ENCODE measurements around the gene ATP2A3.
"Not testable (repeated sequence)": the region's sequence is repeated elsewhere in the genome, so short reads cannot be mapped to it uniquely, and the experiment has no call there.

ATP2A3 gene

DNA sequence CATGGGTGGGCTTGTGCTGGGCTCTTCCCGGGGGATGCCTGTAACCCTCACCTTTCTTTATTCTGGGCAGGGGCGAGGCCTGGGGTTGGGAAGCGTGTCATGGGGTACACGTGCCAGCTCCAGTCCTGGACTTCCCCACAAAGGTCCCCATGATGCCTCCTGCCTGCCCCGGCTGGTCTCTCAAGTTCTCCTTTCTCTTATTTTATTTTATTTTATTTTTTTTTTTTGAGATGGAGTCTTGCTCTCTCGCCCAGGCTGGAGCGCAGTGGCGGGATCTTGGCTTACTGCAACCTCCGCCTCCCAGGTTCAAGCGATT, 8.6 kb downstream of the ATP2A3 start:
- no peak for DNase-seq (ENCODE audit: low read depth in 2 of 2)

DNA sequence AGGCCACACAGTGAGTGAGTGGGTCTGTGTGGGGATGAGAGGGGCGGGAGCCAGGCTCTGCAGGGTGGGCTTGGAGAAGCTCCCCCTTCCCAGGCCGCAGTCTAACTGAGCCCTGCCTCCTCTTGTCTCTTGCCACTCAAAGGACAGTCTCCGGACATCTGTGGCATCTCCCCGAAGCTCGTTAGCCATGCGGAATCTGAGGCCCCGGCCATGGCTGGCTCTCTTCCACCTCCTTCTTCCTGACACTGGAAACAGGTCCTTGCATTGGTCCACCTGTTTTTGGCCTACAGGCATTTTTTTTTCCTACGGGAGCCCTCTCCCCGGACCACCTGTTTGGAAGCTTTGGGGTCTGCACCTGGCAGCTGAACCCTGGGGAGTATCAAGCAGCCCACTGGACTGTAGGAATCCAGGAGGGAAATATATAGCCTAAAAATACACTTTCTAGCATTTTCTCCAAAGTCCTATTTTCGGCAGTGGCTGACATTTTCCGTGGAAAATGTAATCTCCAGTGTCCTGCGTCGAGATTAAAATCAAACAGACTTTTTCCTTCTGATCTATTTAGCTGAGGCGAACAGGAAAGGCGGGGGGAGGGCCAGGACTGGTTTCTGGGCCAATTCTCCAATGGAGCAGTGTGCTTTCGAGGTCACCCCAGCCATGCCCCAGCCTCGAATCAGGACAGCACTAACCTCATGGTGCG, 9.1 kb downstream of the ATP2A3 start:
- no peak for DNase-seq (ENCODE audit: low read depth in 2 of 2)

DNA sequence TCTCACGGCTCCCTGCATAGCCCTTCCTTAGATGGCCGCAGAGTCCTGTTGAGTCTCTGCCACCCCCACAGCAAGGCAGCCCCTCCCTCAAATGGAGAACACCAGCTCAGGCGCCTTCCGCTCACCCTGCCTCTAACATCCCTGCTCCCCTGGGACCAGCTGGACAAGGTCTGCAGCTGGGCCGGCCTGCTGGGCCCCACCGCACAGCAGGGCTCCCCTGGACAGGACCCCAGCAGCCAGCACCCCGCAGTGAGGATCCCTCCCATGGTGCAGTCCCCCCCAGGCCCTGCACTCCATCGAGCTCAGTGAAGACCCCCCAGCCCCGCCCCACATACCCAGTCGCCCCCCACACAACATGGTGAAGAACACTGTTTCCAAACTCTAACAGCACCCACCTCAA, 10.2 kb downstream of the ATP2A3 start:
- no peak for DNase-seq (ENCODE audit: low read depth in 2 of 2)

DNA sequence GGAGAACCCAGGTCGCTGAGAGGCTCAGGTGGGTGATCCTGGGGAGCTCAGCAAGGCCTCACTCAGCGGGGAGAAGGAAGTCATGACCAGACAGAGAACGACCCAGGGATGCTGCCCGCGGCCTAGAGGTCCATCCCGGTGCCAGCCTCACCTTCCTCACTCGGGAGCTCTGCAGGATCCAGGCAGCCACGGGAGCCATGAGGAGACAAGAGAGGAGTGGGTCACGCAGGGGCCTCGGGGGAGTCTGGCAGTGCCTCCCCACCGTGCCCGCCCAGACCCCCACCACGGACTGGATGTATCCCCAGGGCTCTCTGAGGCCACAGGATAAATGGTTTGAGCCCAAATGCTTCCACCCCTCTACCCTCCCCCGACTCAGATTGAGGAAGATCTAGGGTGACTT, 10.7 kb downstream of the ATP2A3 start:
- no peak for DNase-seq (ENCODE audit: low read depth in 2 of 2)

DNA sequence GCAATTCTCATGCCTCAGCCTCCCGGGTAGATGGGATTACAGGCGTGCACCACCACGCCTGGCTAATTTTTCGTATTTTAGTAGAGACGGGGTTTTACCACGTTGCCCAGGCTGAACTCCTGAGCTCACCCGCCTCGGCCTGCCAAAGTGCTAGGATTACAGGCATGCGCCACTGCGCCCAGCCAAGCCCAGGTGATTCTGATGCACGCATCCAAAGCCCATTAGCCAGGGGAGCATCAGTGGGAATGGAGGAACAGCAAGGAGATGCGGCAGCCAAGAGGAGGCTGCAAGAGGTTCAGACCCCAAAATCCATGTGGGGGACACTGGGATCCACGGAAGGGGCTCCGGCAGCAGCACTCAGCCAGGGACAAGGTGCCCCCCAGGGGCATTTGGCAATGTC, 12.1 kb downstream of the ATP2A3 start:
- DNase-seq (ENCODE audit: low read depth in 2 of 2) = no peak

DNA sequence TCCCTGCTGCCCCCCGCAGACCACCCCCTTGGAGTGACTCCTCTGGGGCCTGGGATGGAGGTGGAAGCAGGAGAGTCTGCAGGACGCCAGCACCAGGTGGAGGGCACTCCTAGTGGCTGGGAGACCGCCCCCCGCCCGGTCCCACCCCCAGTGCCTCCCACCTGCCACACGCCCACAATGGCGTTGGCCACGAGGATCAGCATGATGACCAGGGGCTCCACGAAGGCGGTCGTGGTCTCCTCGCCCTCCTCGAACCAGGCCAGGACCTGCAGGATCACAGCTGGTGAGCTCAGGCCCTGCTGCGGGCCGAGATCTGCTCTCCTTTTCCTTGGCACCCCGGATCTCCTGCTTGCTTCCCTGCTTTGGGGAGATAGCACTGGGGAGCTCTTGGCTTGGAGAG, 12.8 kb downstream of the ATP2A3 start:
- no peak for DNase-seq (ENCODE audit: low read depth in 2 of 2)

DNA sequence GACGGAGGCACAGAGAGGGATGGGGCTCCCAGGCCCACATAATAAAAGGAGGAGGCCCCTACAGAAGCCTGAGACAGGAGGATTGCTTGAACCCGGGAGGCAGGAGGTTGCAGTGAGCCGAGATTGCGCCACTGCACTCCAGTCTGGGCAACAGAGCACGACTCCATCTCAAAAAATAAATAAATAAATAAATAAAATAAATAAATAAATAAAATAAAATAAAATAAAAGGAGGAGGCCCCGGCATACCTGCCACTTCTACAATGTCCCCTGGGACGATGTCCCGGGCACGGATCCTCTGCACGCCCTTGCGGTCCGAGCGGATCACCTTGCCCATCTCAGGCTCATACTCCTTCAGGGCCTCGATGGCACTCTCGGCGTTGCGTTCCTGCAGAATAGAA, 13.2 kb downstream of the ATP2A3 start:
- DNase-seq (ENCODE audit: low read depth in 2 of 2) = no peak

DNA sequence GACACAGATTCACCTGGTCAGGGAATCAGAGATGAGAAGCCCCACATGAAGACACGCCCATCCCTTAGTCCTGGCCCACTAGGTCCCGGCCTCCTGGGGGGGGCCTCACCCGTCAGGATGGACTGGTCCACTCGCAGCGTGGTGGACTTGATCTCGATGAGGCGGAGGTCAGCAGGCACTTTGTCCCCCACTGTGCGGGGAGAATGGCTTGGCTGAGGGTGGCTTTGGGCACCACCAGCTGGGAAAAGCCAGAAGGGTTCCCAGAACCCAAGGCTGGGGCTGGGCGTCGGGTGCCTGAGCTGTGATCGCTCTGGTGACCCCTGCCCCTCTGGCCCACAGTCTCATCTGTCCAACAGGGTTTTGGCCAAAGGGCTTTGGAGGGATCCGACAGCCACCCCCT, 13.7 kb downstream of the ATP2A3 start:
- no peak for DNase-seq (ENCODE audit: low read depth in 2 of 2)

DNA sequence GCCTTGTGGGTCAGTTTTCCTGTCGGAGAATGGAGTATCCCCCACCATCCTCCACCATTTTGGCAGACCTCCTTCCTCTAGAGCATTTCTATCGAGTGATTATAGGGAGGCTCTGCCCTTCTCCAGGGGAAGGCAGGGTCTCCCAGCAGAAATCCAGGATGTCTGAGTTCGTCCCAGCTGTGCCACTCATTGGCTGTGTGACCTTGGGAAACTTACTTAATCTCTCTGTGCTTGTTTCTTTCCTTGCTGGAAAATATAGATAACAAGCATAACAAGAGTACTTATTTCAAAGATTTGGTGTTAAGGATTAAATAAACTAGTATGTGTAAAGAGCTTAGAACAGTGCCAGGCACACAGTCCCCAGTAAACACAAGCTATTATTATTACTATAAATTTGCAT, 14.8 kb downstream of the ATP2A3 start:
- DNase-seq (ENCODE audit: low read depth in 2 of 2) = no peak

DNA sequence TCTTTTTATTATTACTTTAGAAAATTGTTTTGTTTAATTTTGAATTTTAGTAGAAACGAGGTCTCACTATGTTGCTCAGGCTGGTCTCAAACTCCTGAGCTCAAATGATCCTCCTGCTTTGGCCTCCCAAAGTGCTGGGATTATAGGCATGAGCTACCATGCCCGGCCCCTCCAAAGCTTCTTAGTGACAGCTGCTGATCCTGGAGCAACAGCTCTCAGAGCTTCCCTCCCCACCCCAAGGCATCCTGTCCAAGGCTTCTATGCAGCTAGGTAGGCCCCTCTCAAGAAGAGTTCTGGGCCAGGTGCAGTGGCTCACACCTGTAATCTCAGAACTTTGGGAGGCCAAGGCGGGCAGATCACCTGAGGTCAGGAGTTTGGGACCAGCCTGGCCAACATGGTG, 15.7 kb downstream of the ATP2A3 start:
- not testable (repeated sequence) for DNase-seq (ENCODE audit: low read depth in 2 of 2)

DNA sequence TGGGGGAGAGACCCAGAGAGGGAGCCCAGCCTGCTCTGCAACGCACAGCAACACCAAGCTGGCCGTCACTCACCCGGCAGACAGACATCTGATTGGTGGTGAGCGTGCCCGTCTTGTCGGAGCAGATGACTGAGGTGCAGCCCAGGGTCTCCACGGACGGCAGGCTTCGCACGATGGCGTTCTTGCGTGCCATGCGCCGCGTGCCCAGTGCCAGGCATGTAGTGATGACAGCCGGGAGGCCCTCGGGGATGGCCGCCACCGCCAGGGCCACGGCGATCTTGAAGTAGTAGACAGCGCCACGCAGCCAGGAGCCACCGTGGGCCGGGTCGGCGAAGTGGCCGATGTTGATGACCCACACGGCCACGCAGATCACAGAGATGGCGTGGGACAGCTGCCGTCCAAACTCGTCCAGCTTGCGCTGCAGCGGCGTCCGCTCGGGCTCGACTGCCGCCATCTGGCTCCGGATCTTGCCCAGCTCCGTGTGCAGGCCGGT, 16.9 kb downstream of the ATP2A3 start:
- DNase-seq (ENCODE audit: low read depth in 2 of 2) = no peak

DNA sequence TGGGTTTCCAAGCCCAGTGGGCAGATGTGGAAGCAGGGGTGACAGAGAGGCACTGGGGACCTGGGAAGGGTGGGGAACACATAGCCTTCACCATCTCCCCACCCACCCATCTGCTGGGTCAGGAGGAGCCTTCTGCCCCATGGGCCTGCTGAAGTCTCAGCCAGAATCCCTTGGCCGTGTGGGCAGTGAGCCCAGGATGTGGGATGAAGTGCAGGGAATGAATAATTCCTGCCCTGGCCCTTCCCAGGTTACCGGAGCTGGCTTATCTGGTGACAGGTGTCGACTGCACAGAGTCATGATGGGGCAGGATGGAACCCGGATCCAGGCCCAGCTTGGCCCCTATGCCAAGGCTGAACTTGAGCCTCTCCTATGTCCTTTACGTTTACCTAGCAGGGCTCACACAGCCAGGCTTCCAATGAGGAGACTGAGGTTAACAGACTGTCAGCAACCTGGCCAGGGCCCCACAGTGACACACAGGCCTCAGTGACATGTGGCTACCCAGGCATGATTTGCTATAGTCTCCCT, 17.5 kb downstream of the ATP2A3 start:
- DNase-seq (ENCODE audit: low read depth in 2 of 2) = no peak

DNA sequence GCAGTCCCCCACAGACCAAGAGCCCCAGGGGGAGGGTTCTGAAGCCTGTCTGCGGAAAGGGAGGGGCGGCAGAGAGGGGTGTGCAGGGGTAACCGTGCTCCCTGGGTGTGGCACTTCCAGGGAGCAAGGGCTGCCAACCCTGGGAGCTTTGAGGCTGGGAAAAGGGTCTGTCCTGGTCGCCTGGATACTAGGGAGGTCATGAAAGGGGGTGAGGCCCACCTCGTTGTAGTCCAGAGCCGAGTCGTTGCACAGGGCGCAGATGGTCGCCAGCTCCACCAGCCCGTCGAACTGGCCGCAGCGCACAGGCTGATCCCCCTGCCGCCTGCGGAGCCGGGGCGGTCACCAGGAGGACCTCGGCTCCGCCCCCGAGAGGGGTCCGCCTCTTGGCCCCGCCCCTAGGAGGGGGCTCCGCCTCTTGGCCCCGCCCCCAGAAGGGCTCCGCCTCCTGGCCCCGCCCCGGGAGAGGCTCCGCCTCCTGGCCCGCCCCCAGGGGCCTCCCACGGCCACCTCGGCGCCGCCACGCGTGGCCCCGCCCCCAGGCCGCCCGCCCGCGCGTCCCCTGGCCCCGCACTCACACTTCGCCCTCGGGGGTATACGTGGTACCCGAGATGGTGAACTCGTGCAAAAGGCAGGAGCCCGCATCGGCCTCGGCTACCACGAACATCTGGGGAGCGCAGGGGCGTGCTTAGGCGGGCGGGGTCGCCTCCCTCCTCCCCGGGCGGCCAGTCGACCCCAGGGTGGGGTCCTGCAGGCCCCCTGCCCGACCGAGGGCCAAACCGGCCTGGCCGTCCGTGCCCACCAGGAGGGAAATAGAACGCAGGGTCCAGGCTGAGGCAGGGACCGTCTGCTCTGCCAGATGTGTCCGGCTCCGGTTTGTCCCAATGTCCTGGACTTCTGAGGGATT, 19.5 kb downstream of the ATP2A3 start:
- DNase-seq (ENCODE audit: low read depth in 2 of 2) = no peak

DNA sequence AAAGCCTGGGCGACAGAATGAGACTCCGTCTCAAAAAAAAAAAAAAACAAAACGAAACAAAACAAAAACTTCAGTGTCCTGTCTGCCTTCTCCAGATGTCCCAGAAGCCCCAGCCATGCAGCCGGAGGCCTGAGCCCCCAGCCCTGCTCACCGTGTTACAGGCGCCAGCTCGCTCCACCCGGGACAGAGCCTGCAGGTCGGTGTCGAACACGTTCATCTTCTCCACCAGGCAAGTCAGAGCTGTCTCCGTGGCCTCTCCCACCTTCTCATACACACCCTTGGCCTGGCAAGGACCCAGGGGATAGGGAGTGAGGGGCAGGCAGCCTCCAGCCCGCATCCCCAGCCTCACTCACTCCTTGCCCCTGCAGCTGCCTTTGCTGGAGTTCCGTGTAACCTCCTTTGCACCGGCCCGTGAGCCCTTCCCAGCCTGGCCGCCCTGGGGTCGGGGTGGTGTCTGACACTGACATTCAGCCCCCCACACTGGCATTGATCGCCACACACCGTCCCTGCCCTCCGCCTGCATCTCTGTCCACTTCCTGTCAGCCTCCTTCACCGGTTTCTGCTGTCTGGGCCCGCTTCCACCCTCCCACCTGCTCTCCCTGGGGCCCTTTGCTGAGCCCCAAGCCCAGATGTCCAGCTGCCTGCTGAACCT, 20.9 kb downstream of the ATP2A3 start:
- no peak for DNase-seq (ENCODE audit: low read depth in 2 of 2)

DNA sequence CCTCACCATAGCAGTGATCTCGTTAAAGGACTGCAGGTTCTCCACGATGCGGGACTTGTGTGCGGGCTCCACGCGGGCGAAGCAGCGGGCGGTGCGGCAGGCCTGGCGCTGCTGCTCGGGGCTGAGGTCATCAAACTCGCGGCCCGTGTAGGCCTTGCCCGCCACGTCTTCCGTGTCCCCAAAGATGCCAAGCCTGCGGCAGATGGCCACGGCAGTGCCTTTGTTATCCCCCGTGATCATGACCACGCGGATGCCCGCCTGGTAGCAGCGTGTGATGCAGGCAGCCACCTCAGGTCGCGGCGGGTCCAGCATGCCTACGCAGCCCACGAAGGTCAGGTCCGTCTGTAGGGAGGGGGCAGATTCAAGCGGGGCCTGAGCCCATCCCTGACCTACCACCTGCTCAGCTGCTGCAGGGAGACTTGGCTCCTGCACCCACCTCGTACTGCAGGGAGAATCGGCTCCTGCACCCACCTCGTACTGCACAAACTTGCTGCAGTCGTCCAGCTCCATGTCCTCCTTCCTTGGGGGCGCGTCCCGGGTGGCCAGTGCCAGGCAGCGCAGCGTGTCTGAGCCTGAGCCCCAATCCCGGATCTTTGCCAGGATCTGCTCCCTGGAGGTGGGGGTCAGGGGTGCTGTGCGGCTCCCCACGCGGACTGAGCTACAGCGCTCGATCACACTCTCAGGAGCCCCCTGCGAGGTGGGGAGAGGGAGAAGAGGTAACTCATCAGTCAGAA, 23.1 kb downstream of the ATP2A3 start:
- DNase-seq (ENCODE audit: low read depth in 2 of 2) = no peak

DNA sequence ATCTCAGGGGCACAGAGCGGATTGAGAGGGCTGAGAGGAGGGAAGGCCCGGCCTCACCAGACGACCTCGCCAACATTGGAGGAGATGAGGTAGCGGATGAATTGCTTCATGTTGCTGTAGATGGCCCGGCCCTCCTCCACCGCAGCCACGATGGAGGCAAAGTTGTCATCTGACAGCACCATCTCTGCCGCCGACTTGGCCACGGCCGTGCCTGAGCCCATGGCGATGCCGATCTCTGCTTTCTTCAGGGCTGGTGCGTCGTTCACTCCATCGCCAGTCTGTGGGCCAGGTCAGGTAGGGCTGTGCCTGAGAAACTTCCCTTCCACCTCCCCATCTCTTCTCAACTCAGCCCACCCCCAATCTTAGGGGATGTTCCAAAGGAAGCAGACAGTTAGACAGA, 26.9 kb downstream of the ATP2A3 start:
- no peak for DNase-seq (ENCODE audit: low read depth in 2 of 2)

DNA sequence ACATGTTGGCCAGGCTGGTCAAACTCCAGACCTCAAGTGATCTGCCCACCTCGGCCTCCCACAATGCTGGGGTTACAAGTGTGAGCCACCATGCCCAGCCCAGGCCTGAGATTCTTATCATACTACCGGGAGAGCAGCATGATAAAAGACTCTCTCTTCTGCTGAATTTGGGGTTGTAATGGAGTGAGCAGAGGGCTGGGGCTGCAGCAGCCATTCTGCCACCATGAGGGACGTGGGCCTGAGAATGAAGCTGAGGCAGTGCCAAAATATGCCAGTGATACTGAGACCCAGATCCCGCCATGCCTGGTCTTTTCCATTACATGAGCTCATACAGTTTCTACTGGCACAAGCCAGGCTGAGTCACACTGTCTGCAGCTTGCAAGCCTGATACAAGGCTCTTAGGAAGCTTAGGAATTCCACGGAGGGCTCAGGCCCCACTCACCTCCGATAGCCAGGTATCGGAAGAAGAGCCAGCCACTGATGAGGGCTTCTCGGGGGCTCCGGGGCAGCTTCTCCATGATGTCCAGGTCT, 28.3 kb downstream of the ATP2A3 start:
- DNase-seq (ENCODE audit: low read depth in 2 of 2) = no peak

DNA sequence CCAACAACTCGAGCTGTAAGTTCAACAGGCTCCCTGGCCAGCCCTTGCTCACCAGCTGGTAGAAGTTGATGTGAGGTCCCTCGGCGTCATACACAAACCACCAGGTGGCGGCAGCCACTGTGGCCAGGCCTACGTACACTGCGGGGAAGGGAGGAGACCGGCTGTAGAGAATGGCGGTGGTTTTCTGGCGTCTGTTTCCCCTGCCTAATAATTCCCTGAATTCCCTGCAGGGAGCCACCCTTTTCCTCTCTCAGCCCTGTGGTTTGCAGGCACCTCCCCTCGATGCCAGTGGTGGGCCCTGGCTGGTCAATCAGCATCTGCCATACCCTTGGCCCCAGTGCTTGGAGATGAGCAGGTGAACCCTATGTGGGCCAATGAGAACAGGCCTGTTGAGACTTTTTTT, 29.1 kb downstream of the ATP2A3 start:
- no peak for DNase-seq (ENCODE audit: low read depth in 2 of 2)

DNA sequence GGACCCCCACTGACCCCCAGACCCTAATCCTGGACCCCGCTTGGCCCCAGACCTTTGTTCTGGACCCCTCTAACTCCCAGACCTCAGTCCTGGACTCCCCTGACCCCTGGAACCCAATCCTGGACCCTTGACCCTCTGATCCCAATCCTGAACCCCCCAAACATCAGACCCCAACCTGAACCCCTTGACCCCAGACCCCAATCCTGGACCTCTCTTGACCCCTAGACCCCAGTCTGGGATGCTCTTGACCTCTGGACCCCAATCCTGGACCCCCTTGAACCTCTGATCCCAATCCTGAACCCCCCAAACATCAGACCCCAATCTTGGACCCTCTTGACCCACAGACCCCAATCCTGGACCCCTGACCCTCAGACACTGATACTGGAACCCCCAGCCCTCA, 34.5 kb downstream of the ATP2A3 start:
- no peak for DNase-seq (ENCODE audit: low read depth in 2 of 2)

DNA sequence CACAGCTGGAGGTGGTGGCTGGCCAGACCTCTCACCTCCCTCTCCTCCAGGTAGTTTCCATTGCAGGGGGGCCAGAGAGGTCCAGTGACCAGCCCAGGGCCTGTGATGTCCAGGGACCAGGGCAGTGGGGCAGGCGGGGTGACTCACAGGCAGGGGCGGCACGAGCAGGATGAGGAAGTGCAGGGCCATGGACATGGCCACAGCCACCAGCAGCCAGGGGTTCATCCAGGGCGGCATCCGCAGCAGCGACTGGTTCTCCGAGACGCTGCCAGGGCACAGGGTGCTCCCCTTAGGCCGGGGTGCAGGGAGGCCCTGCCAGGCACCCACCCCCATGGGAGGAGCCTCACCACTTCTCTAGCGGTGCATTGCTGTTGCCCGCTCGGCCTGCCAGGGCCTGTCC, 35.1 kb downstream of the ATP2A3 start:
- no peak for DNase-seq (ENCODE audit: low read depth in 2 of 2)

DNA sequence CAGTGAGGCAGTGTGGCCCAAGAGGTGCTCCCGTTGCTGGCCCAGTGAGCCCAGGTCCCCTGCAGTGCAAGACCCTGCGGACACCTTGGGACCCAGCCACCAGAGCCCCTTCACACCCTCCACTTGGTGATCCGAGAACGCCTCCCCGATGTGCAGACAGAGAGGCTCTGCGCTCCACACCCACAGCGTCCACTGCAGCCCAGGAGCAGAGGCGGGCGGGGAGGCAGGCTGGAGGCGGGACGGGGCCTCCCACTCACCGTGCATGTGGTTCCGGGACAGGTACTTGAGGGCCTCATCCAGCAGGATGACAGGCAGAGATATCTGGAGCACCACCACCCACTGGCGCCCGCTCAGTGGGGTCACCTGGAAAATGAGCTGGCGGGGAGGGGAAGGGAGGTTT, 35.8 kb downstream of the ATP2A3 start:
- no peak for DNase-seq (ENCODE audit: low read depth in 2 of 2)
